NCI-H146 (cell line): ENCODE results near the gene FGGY.
"Not testable (repeated sequence)": the region's sequence is repeated elsewhere in the genome, so short reads cannot be mapped to it uniquely, and the experiment has no call there.

ENCODE experiments used
- DNase-seq: peaks from one replicate; lab custom pipeline; 2025; lab: John Stamatoyannopoulos, UW

FGGY gene

DNA sequence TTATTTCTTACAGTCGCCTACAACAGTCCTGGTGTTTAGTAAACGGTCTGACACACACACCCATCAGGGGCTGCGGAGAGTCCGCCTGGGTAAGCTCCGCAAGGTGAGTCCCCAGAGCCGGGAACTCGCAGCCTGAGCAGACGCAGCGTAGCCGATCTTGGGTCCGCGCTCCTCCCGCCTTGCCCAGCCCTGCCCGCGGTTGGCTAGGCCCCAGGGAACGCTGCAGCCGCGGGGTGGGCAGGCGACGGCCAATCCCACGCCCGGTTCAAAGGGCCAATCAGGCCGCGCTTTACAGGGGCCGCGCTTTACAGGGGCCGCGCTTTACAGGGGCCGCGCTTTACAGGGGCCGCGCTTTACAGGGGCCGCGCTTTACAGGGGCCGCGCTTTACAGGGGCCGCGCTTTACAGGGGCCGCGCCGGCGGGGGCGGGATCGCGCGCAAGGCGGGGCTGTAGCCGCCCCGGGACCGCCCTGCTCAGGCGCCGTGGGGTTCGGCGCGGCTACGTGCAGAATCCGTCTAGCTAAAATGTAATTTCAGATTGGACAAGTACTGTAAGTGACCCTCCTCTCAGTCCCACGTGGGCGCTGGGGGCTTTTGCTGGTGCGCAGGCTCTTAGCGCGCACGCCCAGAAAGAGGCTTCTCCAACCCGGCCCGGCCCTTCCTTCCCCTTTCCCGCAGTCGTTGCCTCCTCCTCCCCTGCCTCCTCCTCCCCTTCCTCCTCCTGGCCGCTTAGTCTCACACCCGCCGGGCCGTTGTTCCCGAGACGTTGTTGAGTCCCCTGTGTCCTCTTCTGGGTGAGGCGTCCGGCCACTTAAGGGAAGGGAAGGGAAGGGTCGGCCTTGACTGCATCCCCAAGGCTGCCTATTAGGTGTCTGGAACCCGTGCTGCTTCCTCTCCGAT lies at the start of gene FGGY:
FGGY (plus strand) TSS at position 737 of the 899 bp plus-strand sequence. CDS start 24,456 bp downstream, outside the sequence.
- peak; percentile 99 for DNase-seq

DNA sequence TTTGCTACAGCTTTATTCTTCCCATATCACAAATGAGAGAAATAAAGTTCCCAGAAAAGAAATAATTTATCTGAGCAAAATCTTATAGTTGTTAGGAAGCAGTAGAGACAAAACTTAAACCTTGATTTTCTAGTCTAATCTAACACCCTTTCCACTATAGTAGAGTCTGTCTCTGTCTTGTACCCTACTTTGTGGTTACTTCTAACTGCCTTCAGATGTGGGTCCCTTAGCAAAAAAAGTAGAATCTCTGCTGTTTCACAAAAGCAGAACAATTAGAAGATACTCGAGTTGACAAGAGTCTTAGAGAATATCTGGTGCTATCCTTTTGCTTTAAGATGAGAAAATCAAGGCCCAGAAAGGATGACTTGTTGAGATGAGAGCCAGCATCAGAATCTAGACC lies 48.1 kb upstream of the FGGY start:
- no peak for DNase-seq

- DNase-seq: no peak
Measured at GRCh38 chr1:59249396-59250137, 47.3 kb upstream of the FGGY start.

- not testable (repeated sequence) for DNase-seq
Measured at GRCh38 chr1:59251061-59251460, 45.8 kb upstream of the FGGY start.

DNA sequence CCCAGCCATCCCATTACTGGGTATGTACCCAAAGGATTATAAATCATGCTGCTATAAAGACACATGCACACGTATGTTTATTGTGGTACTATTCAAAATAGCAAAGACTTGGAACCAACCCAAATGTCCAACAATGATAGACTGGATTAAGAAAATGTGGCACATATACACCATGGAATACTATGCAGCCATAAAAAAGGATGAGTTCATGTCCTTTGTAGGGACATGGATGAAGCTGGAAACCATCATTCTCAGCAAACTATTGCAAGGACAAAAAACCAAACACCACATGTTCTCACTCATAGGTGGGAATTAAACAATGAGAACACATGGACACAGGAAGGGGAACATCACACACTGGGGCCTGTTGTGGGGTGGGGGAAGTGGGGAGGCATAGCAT lies 40.5 kb upstream of the FGGY start:
- not testable (repeated sequence) for DNase-seq

DNA sequence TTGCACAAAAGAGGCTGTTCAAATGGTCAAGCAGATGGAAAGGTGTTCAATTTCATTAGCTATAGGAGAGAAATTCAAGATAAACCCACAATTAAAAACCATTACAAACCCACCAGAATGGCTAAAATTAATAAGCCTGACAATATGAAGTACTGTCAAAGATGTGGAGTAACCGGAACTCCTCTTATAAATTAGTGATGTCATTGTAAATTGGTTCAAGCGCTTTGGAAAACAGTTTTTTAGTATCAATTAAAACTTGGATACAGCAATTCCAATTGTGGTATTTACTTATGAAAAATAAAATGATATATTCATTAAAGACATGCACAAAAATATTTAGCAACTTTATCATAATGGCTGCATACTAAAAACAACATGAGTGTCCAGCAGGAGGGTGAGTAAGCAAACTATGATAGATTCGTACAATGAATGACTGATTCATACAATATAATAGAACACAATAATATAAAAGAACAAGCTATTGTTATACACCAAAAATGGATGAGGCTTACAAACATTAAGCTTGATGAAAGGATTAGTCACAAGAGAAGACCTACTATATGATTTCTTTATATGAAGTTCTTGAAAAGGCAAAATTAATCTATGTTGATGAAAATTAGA lies 38.4 kb upstream of the FGGY start:
- DNase-seq: no peak

DNA sequence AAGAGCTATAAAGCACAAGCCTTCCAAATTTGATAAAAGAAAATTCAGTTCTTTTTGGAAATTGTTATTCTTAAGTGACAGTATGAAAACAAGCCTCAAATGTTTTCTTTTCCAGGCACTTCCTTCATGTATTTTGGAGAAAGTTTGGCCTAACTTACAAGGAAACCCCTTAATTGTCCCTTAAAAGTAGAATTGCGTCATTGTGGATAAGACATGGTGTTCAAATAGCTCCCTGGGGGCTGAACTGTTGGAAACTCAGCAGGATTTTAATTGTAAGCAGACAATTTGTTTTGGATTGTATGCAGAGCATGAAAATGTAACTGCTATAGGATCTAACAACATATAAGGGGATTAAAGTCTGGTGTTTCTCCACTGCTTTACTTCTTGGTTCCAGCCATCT lies 35.4 kb upstream of the FGGY start:
- DNase-seq: peak; percentile 26

GRCh38 chr1:59262631-59263030 lies 34.3 kb upstream of the FGGY start:
- DNase-seq: no peak

GRCh38 chr1:59263111-59263510 lies 33.8 kb upstream of the FGGY start:
- DNase-seq: no peak

DNA sequence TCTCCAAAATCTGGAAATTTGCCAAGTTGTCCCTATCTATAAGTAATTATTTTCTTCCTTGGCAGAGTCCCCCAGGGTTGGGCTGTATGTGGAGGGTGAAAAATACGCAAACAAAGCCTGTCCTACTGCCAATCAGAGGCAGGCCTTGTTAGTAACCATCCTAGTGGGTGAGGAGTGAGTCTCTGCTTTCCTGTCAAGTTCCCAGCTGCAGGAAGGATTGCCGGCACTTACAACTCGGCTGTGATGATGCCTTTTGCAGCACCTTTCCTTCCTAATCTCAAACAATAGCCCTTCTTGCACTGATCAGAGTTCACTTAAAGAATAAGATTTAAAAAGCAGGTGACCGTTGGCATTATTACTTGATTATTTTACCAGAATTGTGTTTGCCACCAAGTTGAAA lies 31.3 kb upstream of the FGGY start:
- no peak for DNase-seq

GRCh38 chr1:59266180-59266926 lies 30.5 kb upstream of the FGGY start:
- no peak for DNase-seq

DNA sequence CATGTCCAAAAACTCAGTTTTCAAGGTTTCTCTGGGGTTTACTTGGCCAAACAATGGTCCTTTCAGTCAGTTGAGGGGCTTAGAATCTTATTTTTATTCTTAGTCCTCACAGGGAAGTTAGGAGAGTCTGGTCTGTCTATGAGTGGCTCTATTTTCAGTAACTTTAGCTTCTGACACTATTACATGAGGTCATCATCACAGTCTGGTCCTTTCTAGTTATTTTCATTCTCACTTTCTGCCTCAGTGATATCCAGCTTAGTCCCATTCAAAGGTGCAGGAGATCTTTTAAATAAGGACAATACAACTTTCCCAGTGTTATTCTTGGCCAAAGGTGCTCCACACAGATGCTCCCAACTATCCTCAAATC lies 30.0 kb upstream of the FGGY start:
- DNase-seq: no peak

- DNase-seq: no peak
Measured at GRCh38 chr1:59268406-59268805, 28.5 kb upstream of the FGGY start.

GRCh38 chr1:59271561-59272260 lies 25.2 kb upstream of the FGGY start:
- no peak for DNase-seq

DNA sequence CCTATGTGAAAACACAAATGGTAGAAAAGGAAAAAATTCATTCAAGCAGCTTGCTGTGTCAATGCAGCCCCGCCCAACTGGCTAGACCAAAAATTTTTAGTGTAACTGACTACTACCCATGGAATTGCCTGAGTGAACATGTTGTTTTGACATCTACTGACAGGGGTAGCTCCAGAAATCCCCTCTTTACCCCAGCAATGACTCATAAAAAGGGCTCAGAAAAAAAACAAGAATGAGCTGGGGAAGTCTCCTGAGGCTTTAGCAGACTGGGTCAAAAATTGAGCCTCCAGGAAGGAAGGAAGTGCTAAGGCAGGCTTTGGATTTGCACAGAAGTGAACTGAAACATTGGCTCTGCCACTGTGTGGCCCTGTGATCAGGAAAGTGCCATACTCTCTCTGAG lies 24.4 kb upstream of the FGGY start:
- no peak for DNase-seq

DNA sequence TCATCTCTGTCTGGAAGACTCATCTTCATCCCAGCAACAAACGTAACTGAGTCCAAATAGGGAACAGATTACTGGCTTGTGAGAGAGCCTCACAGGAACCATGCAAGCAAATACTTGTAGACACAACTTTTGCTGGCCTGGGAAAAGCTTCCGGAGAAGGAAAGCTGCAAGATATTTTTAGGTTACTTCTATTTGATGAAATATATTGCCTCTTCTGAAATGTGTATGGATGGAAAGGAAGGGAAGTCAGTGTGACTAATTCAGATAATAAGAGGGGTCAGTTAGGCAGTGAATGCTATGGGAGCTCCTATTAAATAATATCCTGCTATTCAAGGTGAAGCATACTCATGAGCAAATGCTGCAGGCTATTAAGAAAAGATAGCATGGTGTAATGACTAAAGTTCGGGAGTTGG lies 20.4 kb upstream of the FGGY start:
- no peak for DNase-seq

DNA sequence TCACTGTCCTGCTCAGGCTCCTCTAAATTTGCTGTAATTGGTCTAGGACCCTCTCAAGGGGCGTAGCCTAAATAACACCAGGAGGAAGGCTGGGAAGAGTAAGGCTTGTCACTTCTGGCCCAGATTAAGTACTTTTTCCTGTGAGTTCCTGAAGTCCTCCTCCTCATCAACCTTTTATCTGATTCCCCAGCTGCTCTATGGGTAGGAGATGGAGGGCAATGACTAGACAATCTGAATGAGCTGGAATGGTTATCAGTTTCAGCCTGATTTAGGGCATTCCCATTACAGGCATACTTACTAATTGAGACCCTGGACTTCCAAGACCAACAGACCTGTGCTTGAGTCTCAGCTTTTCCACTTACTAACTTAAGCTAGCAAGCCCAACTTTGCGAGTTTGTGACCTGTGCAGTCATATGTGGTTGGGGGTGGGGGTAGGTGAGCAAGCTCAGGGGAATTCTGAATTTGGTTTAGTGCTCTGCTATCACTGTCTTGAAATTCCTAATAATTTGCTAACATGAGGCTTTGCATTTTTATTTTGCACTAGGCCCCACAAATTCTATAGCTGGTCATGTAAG lies 18.0 kb upstream of the FGGY start:
- no peak for DNase-seq

- no peak for DNase-seq
Measured at GRCh38 chr1:59279645-59280044, 17.2 kb upstream of the FGGY start.

GRCh38 chr1:59282951-59283350 lies 13.9 kb upstream of the FGGY start:
- no peak for DNase-seq

DNA sequence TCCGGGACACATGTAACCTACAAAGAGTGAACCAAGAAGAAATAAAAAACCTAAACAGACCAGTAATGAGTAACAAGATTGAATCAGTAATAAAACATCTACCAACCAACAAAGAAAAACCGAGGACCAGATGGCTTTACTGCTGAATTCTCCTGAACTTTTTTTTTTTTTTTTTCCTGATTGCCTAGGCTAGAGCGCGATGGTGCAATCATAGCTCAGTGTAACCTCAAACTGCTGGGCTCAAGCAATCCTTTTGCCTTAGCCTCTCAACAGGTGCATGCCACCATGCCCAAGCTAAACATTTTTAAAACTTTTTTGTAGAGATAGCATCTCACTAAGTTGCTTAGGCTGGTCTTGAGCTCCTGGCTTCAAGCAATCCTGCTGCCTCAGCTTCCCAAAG lies 11.2 kb upstream of the FGGY start:
- DNase-seq: no peak

DNA sequence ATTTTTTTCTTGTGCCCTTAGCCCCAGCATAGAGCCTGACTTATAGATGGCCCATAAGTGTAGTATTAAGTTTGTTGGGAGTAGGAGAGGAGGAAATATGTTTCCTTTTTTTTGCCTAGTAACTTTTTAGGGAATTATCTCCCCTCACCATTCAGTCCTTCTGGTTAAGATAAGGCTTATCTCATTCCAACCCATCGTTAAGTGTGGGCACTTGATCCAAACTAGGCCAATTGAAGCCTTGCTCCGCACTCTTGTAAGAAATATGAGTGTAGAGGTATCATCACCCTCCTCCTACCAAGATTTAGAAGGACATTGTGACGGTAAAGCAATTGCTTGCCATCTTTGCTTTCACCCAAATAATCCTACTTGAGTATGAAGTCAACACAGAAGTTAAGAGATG lies 8.8 kb upstream of the FGGY start:
- no peak for DNase-seq
